SK-N-SH (cell line): Measurements from ENCODE around the gene DIPK1A. TPM values are rescaled to one million over a fixed set of nuclear protein-coding genes. Genes with fewer than 3 reads are reported as not detected.

Source experiments
- CTCF ChIP-seq: fragments of 200-600 bp; sonication (generic); IDR thresholded peaks from 2 replicates; pipeline ENCODE4 v1.6.1; 2017; ENCODE audit warnings: antibody characterized with exemption, mild to moderate bottlenecking, moderate library complexity
- ELF1 ChIP-seq: IDR thresholded peaks from 2 replicates; pipeline ENCODE4 v1.4.0; 2012
- IRF3 ChIP-seq: fragments of 150-350 bp; IDR thresholded peaks from 2 replicates; pipeline ENCODE4 v1.6.1; 2016; ENCODE audit warnings: mild to moderate bottlenecking, low read depth, low read length
- MXI1 ChIP-seq: IDR thresholded peaks from 2 replicates; pipeline ENCODE4 v1.6.1; 2012; ENCODE audit warnings: mild to moderate bottlenecking, low read depth, low read length, improper control_type of control experiment
- REST ChIP-seq: IDR thresholded peaks from 2 replicates; pipeline ENCODE4 v1.6.1; 2012; ENCODE audit warnings: mild to moderate bottlenecking, low read depth, low read length, moderate library complexity
- SIN3A ChIP-seq: IDR thresholded peaks from 2 replicates; pipeline ENCODE4 v1.6.1; 2012; ENCODE audit warnings: low read depth, mild to moderate bottlenecking, low read length, moderate library complexity, borderline replicate concordance
- TAF1 ChIP-seq: IDR thresholded peaks from 2 replicates; pipeline ENCODE4 v1.6.1; 2012; ENCODE audit warnings: low read depth, mild to moderate bottlenecking, low read length, moderate library complexity, borderline replicate concordance
- TEAD4 ChIP-seq: IDR thresholded peaks from 2 replicates; pipeline ENCODE4 v1.4.0; 2012; ENCODE audit warnings: mild to moderate bottlenecking, borderline replicate concordance; ENCODE audit not compliant: insufficient read depth
- USF2 ChIP-seq: fragments of 150-350 bp; IDR thresholded peaks from 2 replicates; pipeline ENCODE4 v1.6.1; 2017; ENCODE audit warnings: antibody characterized with exemption, low read length, low read depth, borderline replicate concordance
- ZBTB33 ChIP-seq: IDR thresholded peaks from 2 replicates; pipeline ENCODE4 v1.4.0; 2012; ENCODE audit warnings: low read depth, borderline replicate concordance
- polyA plus RNA-seq, 3 experiments: library from polyadenylated mRNA; depleted of rRNA; stranded (reverse); fragments of >200 nt; gene quantifications; 2 replicates each; pipeline ENCODE4 v1.2.3, GENCODE V29; 2012

Gene DIPK1A
- polyA plus RNA-seq, 1 of the 3 experiments (the other 2 are of a cell fraction), result 3.4 TPM

GRCh38 chr1:92907949-92908684 is 53.1 kb downstream of the DIPK1A start (continued):
- TF ChIP-seq USF2 (no peak), ZBTB33 (no peak), ELF1 (no peak), IRF3 (no peak), TAF1 (no peak), MXI1 (no peak), REST (no peak), CTCF (no peak), SIN3A (no peak), TEAD4 (no peak)
